HepG2 (cell line): Measurements from ENCODE around the gene NRBP1. TPM values are rescaled to one million over a fixed set of nuclear protein-coding genes. Genes with fewer than 3 reads are reported as not detected.

Experiments used
- AKAP8 ChIP-seq: sonication (generic); formaldehyde crosslinking; IDR thresholded peaks from 2 replicates; pipeline ENCODE4 v1.5.1; 2020; ENCODE audit warnings: mild to moderate bottlenecking, missing genetic modification reagents
- CENPT ChIP-seq: sonication (generic); formaldehyde crosslinking; IDR thresholded peaks from 2 replicates; pipeline ENCODE4 v1.8.0; 2022; ENCODE audit warnings: low read depth, mild to moderate bottlenecking, moderate library complexity, missing genetic modification reagents
- CTCF ChIP-seq: sonication (generic); formaldehyde crosslinking; IDR thresholded peaks from 2 replicates; pipeline ENCODE4 v1.5.0; 2020; ENCODE audit warnings: mild to moderate bottlenecking, missing genetic modification reagents, moderate library complexity
- HES4 ChIP-seq: sonication (generic); formaldehyde crosslinking; IDR thresholded peaks from 2 replicates; pipeline ENCODE4 v1.9.0; 2021; ENCODE audit warnings: mild to moderate bottlenecking, missing genetic modification reagents, borderline replicate concordance
- NONO ChIP-seq, 2 experiments: fragments of 450-650 bp in 1 of 2; sonication (generic) in 1 of 2; formaldehyde crosslinking in 1 of 2; IDR thresholded peaks in 1 of 2; conservative IDR thresholded peaks in 1 of 2; 2 replicates each; pipeline versions ENCODE4 v1.6.1 to v1.8.0; 2017 to 2022; ENCODE audit warnings: mild to moderate bottlenecking in 1 of 2, missing genetic modification reagents in 1 of 2, moderate library complexity in 1 of 2
- POGZ ChIP-seq: sonication (generic); formaldehyde crosslinking; IDR thresholded peaks from 2 replicates; pipeline ENCODE4 v1.4.0; 2020; ENCODE audit warnings: mild to moderate bottlenecking, missing genetic modification reagents
- POLR2AphosphoS5 ChIP-seq: IDR thresholded peaks from 2 replicates; pipeline ENCODE4 v1.6.1; 2012; ENCODE audit warnings: low read depth, low read length
- RCOR2 ChIP-seq: IDR thresholded peaks from 2 replicates; pipeline ENCODE4 v1.6.1; 2016; ENCODE audit warnings: missing biosample characterization, missing genetic modification reagents
- RXRB ChIP-seq: IDR thresholded peaks from 2 replicates; pipeline ENCODE4 v1.6.1; 2016; ENCODE audit warnings: borderline replicate concordance, missing genetic modification reagents, missing compliant biosample characterization
- ZBTB3 ChIP-seq: sonication (generic); formaldehyde crosslinking; IDR thresholded peaks from 2 replicates; pipeline ENCODE4 v1.4.0; 2020; ENCODE audit warnings: low read depth, mild to moderate bottlenecking, moderate library complexity, missing genetic modification reagents, borderline replicate concordance
- ZBTB37 ChIP-seq: sonication (generic); formaldehyde crosslinking; IDR thresholded peaks from 2 replicates; pipeline ENCODE4 v1.4.0; 2020; ENCODE audit warnings: mild to moderate bottlenecking, missing genetic modification reagents
- ZFY ChIP-seq: sonication (generic); formaldehyde crosslinking; IDR thresholded peaks from 2 replicates; pipeline ENCODE4 v1.4.0; 2020; ENCODE audit warnings: missing genetic modification reagents
- ZNF230 ChIP-seq: sonication (generic); formaldehyde crosslinking; IDR thresholded peaks from 2 replicates; pipeline ENCODE4 v1.4.0; 2020; ENCODE audit warnings: mild to moderate bottlenecking, missing genetic modification reagents
- ZNF234 ChIP-seq: sonication (generic); formaldehyde crosslinking; conservative IDR thresholded peaks from 2 replicates; pipeline ENCODE4 v1.5.1; 2020; ENCODE audit warnings: mild to moderate bottlenecking, missing genetic modification reagents
- ZNF33A ChIP-seq: sonication (generic); formaldehyde crosslinking; IDR thresholded peaks from 2 replicates; pipeline ENCODE4 v1.5.1; 2020; ENCODE audit warnings: missing genetic modification reagents, mild to moderate bottlenecking, moderate library complexity, borderline replicate concordance
- ZNF607 ChIP-seq: sonication (generic); formaldehyde crosslinking; IDR thresholded peaks from 2 replicates; pipeline ENCODE4 v1.5.1; 2020; ENCODE audit warnings: missing genetic modification reagents, mild to moderate bottlenecking, borderline replicate concordance
- ZNF780A ChIP-seq: sonication (generic); formaldehyde crosslinking; IDR thresholded peaks from 2 replicates; pipeline ENCODE4 v1.8.0; 2022; ENCODE audit warnings: mild to moderate bottlenecking, missing genetic modification reagents, moderate library complexity
- ZNF839 ChIP-seq: sonication (generic); formaldehyde crosslinking; IDR thresholded peaks from 2 replicates; pipeline ENCODE4 v1.4.0; 2020; ENCODE audit warnings: missing genetic modification reagents, mild to moderate bottlenecking, borderline replicate concordance
- ZSCAN9 ChIP-seq: IDR thresholded peaks from 2 replicates; pipeline ENCODE4 v1.6.1; 2016; ENCODE audit warnings: borderline replicate concordance
- polyA plus RNA-seq, 8 experiments: library from polyadenylated mRNA; depleted of rRNA in 3 of 8; stranded (reverse) in 7 of 8; unstranded in 1 of 8; fragments of >200 nt; fragmentation: Illumina TruSeq in 4 of 8; extraction: Trizol in 4 of 8; gene quantifications; 2 replicates each; pipeline versions ENCODE4 v1.2.1 to v1.2.3, GENCODE V29; 2011 to 2016; ENCODE audit warnings: low read depth in 4 of 8, missing spikeins in 1 of 8, mixed read lengths in 1 of 8; ENCODE audit not compliant: insufficient read depth in 1 of 8
- total RNA-seq, 5 experiments: library from RNA; depleted of rRNA; stranded (reverse); fragments of >200 nt; fragmentation: Illumina TruSeq; extraction: Trizol; gene quantifications; 2 replicates each; pipeline ENCODE4 v1.2.3, GENCODE V29; 2016; ENCODE audit warnings: low read depth in 1 of 5
- TF ChIP-seq, protein P1 (sequence below): sonication (generic); formaldehyde crosslinking; conservative IDR thresholded peaks from 2 replicates; pipeline ENCODE4 v1.8.0; 2022; ENCODE audit warnings: low read depth, missing genetic modification reagents
- TF ChIP-seq, protein P2 (sequence below): sonication (generic); formaldehyde crosslinking; IDR thresholded peaks from 2 replicates; pipeline ENCODE4 v1.5.0; 2020; ENCODE audit warnings: mild to moderate bottlenecking, missing genetic modification reagents
- TF ChIP-seq, protein P3 (sequence below): sonication (generic); formaldehyde crosslinking; IDR thresholded peaks from 2 replicates; pipeline ENCODE4 v1.8.1; 2023; ENCODE audit warnings: mild to moderate bottlenecking, moderate library complexity, missing genetic modification reagents

NRBP1 gene
- total and polyA plus RNA-seq, 2 of the 13 experiments (the other 11 are each of a cell fraction or from before 2014, with no cell fraction given): 165 to 240 TPM

DNA sequence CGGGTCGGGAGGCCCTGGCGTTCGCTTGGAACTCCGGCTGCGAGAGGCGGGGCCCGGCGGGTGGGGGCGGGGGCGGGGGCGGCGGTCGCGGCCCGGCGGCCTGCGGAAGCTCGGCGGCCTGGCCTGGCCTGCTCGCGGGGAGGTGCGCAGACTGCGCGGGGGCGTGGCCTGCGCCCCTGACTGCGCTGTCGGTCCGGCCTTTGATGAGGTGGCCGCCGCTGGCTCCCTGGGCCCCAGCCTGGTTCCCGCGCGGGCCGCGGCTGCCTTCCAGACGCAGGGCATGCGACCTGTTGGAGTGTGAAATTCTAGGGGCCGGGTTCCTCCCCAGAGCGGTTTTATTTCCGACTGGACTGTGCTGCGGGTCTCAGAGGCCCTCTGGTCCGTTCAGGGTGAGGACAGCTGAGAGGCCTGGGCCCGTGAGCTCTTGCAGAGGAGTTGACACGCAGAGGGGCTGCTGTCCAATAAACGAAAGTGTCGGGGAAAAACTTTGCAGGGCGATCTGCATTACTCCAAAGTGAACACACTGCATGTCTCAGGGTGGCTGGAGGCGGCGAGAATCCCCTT, 629 bp downstream of the NRBP1 start (continued):
- TF ChIP-seq, protein P1, sequence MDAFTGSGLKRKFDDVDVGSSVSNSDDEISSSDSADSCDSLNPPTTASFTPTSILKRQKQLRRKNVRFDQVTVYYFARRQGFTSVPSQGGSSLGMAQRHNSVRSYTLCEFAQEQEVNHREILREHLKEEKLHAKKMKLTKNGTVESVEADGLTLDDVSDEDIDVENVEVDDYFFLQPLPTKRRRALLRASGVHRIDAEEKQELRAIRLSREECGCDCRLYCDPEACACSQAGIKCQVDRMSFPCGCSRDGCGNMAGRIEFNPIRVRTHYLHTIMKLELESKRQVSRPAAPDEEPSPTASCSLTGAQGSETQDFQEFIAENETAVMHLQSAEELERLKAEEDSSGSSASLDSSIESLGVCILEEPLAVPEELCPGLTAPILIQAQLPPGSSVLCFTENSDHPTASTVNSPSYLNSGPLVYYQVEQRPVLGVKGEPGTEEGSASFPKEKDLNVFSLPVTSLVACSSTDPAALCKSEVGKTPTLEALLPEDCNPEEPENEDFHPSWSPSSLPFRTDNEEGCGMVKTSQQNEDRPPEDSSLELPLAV (CRISPR knock-in tag): no peak
- TF ChIP-seq RXRB (CRISPR knock-in tag): peak; percentile 18; the same call in 1 of the 2 replicates
- no peak; the same call in 1 of the 2 replicates for TF ChIP-seq CENPT
- TF ChIP-seq ZNF839 (CRISPR knock-in tag): no peak
- TF ChIP-seq, protein P2, sequence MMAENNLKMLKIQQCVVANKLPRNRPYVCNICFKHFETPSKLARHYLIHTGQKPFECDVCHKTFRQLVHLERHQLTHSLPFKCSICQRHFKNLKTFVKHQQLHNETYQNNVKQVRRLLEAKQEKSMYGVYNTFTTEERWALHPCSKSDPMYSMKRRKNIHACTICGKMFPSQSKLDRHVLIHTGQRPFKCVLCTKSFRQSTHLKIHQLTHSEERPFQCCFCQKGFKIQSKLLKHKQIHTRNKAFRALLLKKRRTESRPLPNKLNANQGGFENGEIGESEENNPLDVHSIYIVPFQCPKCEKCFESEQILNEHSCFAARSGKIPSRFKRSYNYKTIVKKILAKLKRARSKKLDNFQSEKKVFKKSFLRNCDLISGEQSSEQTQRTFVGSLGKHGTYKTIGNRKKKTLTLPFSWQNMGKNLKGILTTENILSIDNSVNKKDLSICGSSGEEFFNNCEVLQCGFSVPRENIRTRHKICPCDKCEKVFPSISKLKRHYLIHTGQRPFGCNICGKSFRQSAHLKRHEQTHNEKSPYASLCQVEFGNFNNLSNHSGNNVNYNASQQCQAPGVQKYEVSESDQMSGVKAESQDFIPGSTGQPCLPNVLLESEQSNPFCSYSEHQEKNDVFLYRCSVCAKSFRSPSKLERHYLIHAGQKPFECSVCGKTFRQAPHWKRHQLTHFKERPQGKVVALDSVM: no peak
- peak; percentile 54; the same call in 1 of the 2 replicates for TF ChIP-seq POLR2AphosphoS5
- TF ChIP-seq ZNF780A (CRISPR knock-in tag): no peak
- TF ChIP-seq NONO (IDR thresholded peaks at IDR 0.05): no peak
- 0 out of 2 replicates have a peak, but pooled peaks have one; percentile 6 for TF ChIP-seq NONO (CRISPR knock-in tag; conservative IDR thresholded peaks at IDR 0.05)
- TF ChIP-seq ZBTB37 (CRISPR knock-in tag): no peak
- TF ChIP-seq ZNF607 (CRISPR knock-in tag): no peak
- TF ChIP-seq ZSCAN9 (CRISPR knock-in tag): no peak
- TF ChIP-seq ZNF230 (CRISPR knock-in tag): peak; percentile 82; the same call in 1 of the 2 replicates
- no peak for TF ChIP-seq ZNF33A (CRISPR knock-in tag)
- TF ChIP-seq ZFY (CRISPR knock-in tag): peak; percentile 90
- no peak for TF ChIP-seq RCOR2 (CRISPR knock-in tag)
- TF ChIP-seq AKAP8 (CRISPR knock-in tag): peak; percentile 67; the same call in 1 of the 2 replicates
- TF ChIP-seq POGZ: no peak
- no peak for TF ChIP-seq HES4 (CRISPR knock-in tag)
- TF ChIP-seq, protein P3, sequence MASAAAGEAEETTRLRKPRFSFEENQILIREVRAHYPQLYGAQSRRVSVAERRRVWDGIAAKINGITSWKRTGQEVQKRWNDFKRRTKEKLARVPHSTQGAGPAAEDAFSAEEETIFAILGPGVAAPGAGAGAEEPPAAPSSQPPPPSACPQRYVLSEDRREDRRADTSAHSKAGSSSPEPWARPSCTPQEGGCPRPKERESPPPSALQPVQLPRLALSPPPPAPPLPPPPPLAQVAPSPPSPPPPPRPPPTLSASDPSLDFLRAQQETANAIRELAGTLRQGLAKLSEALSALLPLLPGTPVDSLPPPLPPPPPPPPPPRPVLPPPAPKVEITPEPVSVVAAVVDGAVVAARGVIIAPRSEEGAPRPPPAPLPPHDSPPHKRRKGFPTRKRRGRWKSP (CRISPR knock-in tag): no peak; the same call in none of the 2 replicates
- no peak for TF ChIP-seq ZNF234 (CRISPR knock-in tag)
- peak; percentile 91; the same call in 1 of the 2 replicates for TF ChIP-seq ZBTB3
- TF ChIP-seq CTCF (CRISPR knock-in tag): no peak
